ENCODE results near the gene DDAH1.

Gene DDAH1

GRCh38 chr1:85387781-85388180 is 77.2 kb downstream of the DDAH1 start:
- no peak for DNase-seq

GRCh38 chr1:85386068-85386722 is 78.8 kb downstream of the DDAH1 start:
- no peak for DNase-seq

- DNase-seq, result no peak
These were observed 85.5 kb downstream of the DDAH1 start for GRCh38 chr1:85379203-85380136.

GRCh38 chr1:85378534-85378933 is 86.4 kb downstream of the DDAH1 start:
- no peak for DNase-seq

GRCh38 chr1:85376356-85376755 is 88.6 kb downstream of the DDAH1 start:
- DNase-seq, result no peak

GRCh38 chr1:85375493-85375892 is 89.5 kb downstream of the DDAH1 start:
- DNase-seq, result no peak

- DNase-seq, result peak in 1 of 14 donors; percentile 1
These were observed 90.8 kb downstream of the DDAH1 start for GRCh38 chr1:85374160-85374559.

GRCh38 chr1:85373378-85373708 is 91.6 kb downstream of the DDAH1 start:
- no peak for DNase-seq

GRCh38 chr1:85372683-85373377 is 92.1 kb downstream of the DDAH1 start:
- no peak for DNase-seq

- no peak for DNase-seq
These were observed 93.9 kb downstream of the DDAH1 start for GRCh38 chr1:85371021-85371420.

GRCh38 chr1:85368073-85368770 is 96.7 kb downstream of the DDAH1 start:
- DNase-seq, result no peak

- no peak for DNase-seq
These were observed 98.4 kb downstream of the DDAH1 start for GRCh38 chr1:85366391-85367170.

- no peak for DNase-seq
These were observed 99.1 kb downstream of the DDAH1 start for GRCh38 chr1:85365851-85366250.

GRCh38 chr1:85363521-85363920 is 101.4 kb downstream of the DDAH1 start:
- DNase-seq, result no peak

- no peak for DNase-seq
These were observed 101.9 kb downstream of the DDAH1 start for GRCh38 chr1:85363092-85363491.

- DNase-seq, result no peak
These were observed 103.2 kb downstream of the DDAH1 start for GRCh38 chr1:85361606-85362296.

- DNase-seq, result peak in 1 of 14 donors; percentile 53
These were observed 104.0 kb downstream of the DDAH1 start for GRCh38 chr1:85360730-85361493.

GRCh38 chr1:85359874-85360721 is 104.9 kb downstream of the DDAH1 start:
- no peak for DNase-seq

- DNase-seq, result no peak
These were observed 106.1 kb downstream of the DDAH1 start for GRCh38 chr1:85358702-85359438.

Data from C1 segment of cervical spinal cord (tissue), 14 donors.